NB4 (cell line): ENCODE results near the gene INTS15.

Experiments
- CTCF ChIP-seq: IDR thresholded peaks from one replicate; pipeline ENCODE4 v1.5.1; 2012; ENCODE audit warnings: low read depth, low read length
- MAX ChIP-seq: IDR thresholded peaks from 2 replicates; pipeline ENCODE4 v1.6.1; 2011; ENCODE audit warnings: low read depth, low read length
- POLR2A ChIP-seq: IDR thresholded peaks from 2 replicates; pipeline ENCODE4 v1.6.1; 2011; ENCODE audit warnings: mild to moderate bottlenecking; ENCODE audit not compliant: insufficient read length; ENCODE audit errors: extremely low read depth

GRCh38 chr7:6655636-6656385 is 66.0 kb downstream of the INTS15 start:
- TF ChIP-seq CTCF (no peak), POLR2A (no peak), MAX (no peak)
